Esophagus muscularis mucosa (tissue), 3 donors: Measurements from ENCODE around the gene ADCY9.

Experiments
- POLR2AphosphoS5 ChIP-seq, 2 donors: sonication (generic); formaldehyde crosslinking; IDR thresholded peaks; one replicate each; pipeline ENCODE4 v1.6.1; 2017; ENCODE audit warnings: antibody characterized with exemption in 2 of 2
- TF ChIP-seq, protein P1 (sequence below), 3 experiments: fragments of 200-600 bp in 2 of 3; fragments of 450-650 bp in 1 of 3; sonication (generic) in 2 of 3; IDR thresholded peaks; one replicate each; pipeline ENCODE4 v1.5.1; 2017 to 2019; ENCODE audit warnings: antibody characterized with exemption in 3 of 3, mild to moderate bottlenecking in 2 of 3, moderate library complexity in 1 of 3

DNA sequence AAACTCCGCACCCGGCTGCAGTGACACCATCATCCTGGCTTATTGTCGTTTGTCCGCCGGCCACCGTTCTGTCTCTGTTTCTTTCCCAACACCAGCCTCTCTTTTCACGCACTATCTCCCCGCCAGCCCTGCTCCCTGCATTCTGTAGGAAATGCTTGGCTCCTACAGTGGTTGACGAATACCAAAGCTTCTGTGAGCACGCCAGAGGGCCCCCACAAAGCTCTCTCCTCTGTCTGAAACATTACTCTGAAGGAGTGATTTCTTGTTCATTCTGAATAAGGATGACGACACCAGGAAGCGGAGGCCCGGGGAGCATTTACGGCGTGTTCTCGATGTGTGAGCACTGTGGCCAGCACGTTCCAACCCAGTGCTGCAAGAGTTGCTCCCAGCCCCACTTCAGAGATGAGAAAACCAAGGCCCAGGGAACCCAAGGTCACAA, 58.8 kb downstream of the ADCY9 start:
- TF ChIP-seq, protein P1, sequence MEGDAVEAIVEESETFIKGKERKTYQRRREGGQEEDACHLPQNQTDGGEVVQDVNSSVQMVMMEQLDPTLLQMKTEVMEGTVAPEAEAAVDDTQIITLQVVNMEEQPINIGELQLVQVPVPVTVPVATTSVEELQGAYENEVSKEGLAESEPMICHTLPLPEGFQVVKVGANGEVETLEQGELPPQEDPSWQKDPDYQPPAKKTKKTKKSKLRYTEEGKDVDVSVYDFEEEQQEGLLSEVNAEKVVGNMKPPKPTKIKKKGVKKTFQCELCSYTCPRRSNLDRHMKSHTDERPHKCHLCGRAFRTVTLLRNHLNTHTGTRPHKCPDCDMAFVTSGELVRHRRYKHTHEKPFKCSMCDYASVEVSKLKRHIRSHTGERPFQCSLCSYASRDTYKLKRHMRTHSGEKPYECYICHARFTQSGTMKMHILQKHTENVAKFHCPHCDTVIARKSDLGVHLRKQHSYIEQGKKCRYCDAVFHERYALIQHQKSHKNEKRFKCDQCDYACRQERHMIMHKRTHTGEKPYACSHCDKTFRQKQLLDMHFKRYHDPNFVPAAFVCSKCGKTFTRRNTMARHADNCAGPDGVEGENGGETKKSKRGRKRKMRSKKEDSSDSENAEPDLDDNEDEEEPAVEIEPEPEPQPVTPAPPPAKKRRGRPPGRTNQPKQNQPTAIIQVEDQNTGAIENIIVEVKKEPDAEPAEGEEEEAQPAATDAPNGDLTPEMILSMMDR (IDR thresholded peaks at IDR 0.05), result no peak
- TF ChIP-seq POLR2AphosphoS5 (IDR thresholded peaks at IDR 0.05), result no peak
